NCI-H460 (cell line): ENCODE measurements around the gene PSMA7. TPM values are rescaled to one million over a fixed set of nuclear protein-coding genes. Genes with fewer than 3 reads are reported as not detected.

Experiments used
- DNase-seq: peaks from one replicate; pipeline ENCODE4 v3.0.0-alpha.2; 2016; ENCODE audit warnings: low read depth; ENCODE audit errors: extremely low read depth
- total RNA-seq: library from RNA; depleted of rRNA; stranded (reverse); fragments of >200 nt; shearing (Covaris generic); gene quantifications from 2 replicates; pipeline ENCODE4 v1.2.3, GENCODE V29; 2014

The PSMA7 gene
- total RNA-seq, 1 experiment from 2014 or later = 406 TPM

DNA sequence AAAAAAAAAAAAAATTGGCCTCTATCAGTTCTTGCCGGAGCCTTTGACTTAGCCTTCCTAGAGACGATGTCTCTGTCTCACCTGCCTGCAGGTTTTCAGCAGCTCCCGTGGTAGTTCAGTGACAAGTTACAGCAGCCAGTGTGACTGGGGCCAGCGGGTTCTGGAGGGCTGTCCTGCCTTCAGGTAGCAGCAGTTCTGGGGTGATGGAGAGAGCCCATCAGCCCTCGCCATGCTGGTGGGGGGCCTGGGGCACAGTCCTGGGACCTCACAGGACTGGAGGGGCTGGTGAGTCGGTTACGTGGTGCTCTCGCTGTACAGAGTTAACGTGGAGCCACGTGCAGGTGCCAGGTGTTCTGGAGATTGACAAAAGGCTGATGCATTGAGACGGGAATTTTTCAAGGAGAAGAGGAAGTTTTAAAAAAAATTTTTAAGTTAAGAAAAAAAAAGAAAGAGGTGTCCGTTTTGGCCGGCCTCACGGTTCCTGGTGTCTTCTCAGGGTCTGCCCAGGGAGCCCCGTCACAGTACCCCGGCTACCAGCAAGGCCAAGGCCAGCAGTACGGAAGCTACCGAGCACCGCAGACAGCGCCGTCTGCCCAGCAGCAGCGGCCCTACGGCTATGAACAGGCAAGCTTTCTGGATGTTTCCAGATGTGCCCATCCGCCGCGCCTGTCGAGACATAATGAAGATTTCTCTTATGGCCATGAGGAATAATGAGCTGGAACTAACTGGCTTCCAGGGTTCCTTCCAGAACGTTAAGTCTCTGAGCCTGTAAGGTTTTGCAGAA lies 31.0 kb upstream of the PSMA7 start:
- DNase-seq = no peak

DNA sequence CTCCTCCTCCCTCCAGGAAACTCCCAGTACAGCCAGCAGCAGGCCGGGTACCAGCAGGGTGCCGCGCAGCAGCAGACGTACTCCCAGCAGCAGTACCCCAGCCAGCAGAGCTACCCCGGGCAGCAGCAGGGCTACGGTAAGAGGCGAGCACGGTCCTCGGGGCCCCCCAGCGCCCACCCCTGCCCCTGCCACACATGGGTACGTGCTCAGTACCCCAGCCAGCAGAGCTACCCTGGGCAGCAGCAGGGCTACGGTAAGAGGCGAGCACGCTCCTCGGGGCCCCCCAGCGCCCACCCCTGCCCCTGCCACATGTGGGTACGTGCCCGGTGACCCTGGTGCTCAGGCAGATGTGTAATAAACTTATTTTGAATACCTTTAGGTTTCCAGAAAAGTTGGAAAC lies 29.5 kb upstream of the PSMA7 start:
- no peak for DNase-seq

DNA sequence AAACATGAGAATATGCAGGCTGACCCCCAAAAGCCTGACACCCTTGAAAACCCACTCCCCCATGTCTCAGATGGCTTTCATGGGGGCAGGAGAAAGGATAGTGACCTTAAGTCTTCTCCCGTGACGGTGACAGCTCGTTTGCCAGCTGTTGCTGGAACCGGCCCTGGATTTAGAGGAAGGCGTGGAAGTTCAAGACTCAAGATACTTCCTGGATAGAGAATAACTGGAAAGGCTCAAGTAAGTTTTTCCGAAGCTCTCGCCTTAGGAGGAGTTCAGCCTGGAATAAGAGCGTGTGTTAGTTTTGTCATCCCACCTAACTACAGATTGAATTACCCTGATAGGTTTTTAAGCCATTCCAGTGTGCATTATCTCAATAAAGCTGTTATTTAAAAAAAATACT lies 28.1 kb upstream of the PSMA7 start:
- no peak for DNase-seq

DNA sequence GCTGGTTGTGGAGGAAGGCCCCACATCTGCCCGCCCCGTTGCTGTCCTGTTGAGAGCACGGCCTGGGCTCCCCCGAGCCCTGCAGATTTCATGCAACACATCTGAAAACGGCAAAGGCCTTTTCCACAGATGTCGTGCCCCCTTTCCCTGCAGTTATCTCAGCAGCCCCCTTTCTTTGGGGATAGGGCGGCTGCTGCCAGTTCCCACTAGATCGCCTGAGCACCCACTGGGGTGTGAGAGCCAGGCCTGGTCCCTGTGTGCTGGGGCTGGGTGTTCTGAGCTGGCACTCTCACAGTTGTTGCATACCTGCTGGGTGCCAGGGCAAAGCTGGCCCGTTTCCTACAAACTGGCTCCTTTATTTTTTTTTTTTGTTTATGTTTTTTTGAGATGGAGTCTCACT lies 27.3 kb upstream of the PSMA7 start:
- DNase-seq = no peak

DNA sequence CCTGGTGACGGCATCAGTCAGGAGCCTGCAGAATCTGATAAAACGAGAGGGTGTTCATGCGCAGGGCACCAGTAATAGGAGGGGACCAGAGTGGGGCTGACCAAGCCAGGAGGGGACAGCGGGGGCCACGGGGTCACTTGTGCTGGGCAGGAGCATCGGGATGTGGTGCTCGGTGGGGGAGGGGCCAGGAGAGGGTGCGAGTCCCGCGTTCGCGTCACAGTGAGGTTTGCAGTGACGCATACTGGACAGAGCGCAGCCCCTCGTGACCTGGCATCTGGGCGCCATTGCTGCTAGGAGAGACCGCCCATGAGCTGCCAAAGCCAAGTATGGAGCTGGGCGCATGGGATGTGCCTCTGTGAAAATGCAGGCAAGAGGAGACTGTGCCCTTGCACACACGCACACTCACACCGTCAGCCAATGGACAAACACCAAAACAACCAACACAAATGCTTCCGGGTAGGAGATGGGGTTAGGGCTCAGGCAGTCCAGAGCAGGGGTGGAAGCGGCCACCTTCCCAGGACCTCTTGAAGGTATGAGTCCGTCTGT lies 25.8 kb upstream of the PSMA7 start:
- DNase-seq = no peak

DNA sequence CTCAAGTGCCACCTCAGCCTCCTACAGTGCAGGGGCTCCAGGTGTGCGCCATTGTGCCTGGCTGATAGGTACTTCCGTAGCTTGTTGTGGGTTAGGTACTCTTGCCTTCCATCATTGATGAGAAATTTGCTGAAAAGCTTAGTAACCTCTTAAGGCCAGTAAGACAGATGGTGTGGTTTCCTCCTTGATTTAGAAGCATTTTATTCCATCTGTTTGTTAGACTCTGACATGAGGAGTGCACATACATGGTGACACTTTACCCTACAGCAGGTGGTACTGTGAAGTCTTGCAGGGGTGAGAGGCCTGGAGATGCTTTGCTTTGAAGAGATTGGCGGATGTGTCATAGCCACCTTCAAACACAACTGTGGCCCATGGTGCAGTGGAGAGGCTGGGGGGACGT lies 24.9 kb upstream of the PSMA7 start:
- DNase-seq = no peak

DNA sequence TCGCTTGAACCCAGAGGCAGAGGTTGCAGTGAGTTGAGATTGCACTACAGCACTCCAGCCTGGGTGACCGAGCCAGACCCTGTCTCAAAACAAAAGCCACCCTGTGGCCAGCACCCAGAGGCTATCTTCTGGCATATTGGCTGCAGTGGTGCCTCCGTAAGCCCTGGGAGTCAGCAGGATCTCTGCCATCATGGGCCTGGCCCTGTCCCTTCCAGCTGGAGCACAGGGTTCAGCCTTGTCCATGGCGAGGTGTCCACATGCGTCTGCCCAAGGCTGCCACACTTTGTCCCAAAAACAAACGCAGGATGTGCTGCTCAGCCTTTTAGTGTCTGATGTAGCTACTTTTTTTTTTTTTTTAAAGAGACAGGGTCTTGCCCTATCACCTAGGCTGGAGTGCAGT lies 24.3 kb upstream of the PSMA7 start:
- no peak for DNase-seq

DNA sequence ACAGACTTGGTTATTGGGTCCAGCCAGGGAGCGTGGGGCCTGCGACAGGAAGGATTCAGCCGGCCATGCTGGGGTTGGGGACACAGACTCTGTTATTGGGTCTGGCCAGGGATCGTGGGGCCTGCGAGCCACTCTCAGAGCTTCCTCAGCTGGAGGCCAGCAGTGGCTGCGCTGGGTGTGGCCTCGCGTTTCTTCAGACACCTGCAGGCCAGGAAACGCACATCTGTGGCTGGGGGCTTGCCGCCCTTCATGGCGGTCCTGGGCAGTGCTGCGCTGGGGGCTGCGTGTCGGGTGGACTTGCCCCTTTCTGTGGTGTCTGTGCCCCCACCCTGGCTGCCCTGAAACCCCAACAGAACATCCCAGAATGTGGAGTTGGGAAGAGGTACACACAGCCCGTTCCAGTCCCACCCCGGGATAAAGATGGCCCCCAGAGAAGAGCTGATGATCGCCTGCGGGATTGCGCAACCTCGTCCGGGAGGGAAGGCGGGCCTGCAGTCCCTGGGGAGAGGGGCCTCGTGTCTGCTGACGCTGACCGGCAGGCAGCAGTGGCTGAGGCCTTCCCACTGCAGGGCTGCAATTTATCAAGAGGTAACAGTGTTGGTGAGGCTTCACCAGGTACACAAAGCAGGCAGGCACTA lies 22.7 kb upstream of the PSMA7 start:
- DNase-seq = no peak

DNA sequence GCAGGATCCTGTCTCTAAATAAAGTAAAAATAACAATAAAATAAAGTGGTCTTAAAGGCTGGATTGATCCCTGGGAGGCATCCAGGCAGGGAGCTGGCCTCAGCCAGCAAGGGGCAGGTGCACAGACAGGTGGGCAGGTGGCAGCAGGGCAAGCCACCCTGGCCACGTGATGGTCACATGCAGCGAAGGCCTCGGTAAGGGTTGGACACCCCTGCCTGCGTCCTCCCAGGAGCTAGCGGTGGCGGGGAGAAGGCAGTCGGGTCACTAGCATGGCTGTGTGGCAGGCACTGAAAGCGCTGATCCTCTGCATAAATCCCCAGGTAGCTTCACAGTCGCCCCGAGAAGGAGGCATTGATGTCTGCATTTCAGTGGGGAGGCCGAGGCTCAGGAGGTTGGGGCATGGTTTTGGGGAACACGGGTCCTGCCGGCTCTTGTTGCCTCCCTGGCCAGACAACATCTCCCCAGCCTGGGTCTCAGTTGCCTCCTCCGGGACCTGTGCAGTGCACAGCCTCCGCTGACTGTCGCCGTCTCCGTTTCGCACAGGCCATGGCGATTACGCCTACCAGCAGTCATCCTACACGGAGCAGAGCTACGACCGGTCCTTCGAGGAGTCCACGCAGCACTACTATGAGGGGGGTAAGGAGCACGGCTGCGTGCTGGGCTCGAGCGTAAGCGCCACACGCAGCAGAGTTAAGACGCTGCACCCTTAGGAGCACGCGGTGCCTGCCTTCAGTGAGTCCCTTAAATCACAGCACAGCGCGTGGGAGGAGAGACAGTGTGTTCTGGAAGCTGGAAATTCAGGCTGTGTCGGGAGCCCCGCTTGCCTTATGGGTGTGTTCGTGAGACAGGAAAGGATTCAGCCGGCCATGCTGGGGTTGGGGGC lies 21.9 kb upstream of the PSMA7 start:
- DNase-seq = no peak

DNA sequence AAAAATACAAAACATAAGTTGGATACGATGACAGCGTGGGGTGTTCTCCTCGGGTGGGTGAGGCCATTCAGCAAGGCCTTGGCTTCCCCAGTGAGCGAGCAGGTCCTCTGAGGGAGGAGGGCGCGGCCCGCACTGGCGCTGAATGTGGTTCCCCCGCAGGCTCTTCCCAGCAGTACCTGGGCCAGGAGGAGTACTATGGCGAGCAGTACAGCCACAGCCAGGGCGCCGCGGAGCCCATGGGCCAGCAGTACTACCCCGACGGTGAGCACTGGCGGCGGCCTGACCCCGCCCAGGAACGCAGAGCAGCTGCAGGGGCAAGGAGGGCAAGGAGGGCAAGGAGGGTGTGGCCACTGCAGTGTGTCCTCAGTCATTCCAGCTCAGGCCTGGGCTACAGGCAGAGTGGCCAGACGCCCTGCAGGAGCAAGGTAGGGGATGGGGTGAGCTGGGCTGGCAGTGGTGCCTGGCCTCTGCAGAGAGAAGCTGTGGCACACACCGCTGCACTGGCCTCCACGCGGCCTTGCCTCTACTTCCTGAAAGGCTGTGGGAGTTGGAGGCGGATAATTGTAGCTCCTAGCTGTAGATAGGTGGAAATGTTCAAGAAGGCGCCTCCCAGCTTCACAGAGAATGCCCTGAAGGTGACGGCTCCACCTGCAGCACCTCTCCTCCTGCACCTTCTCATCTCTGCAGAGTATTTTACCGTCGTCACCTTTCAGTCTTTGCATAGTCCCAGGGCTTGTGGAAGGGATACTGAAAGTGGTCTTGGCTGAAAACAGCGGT lies 21.0 kb upstream of the PSMA7 start:
- no peak for DNase-seq

DNA sequence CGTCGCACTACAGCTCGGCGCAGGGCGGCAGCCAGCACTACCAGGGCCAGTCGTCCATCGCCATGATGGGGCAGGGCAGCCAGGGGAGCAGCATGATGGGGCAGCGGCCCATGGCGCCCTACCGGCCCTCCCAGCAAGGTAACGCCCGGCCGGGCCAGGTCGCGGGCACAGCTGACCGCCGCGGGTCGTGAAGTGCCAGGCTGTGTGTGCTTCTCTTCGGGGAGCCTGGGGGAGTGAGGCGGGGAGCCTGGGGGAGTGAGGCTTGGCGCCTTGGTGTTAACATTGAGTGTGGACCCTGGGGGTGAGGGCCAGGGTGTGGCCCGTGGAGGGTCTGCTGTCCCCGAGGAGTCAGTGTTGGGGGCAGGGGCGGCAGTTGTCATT lies 20.3 kb upstream of the PSMA7 start:
- no peak for DNase-seq

DNA sequence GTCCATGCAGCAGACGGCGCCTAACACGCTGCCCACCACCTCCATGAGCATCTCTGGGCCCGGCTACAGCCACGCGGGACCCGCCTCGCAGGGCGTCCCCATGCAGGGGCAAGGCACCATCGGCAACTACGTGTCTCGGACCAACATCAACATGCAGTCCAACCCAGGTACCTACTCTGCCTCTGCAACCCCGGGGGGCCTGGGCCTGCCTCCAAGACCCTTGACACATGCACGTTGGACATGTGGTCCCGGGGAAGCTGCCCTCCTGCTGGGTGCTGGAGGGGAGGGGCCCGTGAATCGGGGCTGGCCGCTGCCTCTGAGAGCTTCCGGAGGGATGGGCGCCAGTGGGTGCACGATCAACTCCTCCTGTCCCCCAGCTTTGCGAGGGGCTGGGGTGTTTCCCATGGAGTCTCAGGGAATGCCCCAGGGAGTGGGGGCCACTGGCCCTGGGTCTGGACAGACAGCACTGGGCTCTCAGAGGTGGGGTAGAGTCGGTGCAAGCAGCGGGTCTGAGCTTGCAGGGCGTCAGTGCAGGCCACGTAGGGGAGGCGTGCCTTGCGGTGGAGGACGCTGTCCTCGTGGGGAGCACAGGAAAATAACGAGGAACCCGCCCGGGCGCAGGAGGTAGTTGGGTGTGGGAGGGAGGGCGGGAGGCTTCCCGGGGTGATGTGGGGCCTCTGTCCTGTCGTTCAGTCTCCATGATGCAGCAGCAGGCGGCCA lies 19.7 kb upstream of the PSMA7 start:
- no peak for DNase-seq

DNA sequence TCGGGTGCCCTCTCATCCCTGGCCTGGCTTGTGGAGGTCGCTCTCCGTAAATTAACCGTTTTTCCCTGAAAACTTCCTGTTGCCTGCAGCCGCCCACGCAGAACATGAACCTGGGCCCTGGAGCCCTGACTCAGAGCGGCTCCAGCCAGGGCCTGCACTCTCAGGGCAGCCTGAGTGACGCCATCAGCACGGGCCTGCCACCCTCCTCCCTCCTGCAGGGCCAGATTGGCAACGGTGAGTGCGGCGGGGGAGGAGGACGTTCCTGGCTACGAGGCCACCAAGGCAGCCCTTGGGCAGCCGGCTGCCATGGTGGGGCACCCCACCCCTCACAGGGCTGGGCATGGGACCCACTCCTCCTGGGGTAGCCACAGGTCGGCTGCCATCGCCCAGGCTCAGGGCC lies 18.2 kb upstream of the PSMA7 start:
- no peak for DNase-seq

DNA sequence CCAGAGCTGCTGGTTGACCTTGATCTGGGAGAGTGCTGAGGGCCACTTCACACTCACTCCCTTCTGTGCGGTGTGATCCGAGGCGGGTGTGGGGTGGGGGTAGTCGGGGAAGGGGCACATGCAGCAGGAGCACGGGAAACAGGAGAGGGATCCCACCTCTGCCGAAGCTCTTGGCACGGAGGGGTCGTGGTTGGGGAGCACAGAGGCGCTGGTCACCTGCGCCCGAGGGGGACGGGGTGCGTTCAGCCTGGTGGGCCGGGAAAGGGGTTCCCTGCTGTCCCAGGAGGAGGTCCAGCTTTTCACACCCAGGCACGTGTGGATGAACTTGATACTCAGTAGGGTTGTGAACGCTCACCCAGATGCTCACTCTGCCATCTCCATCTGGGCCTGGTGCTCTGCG lies 17.7 kb upstream of the PSMA7 start:
- DNase-seq = no peak

DNA sequence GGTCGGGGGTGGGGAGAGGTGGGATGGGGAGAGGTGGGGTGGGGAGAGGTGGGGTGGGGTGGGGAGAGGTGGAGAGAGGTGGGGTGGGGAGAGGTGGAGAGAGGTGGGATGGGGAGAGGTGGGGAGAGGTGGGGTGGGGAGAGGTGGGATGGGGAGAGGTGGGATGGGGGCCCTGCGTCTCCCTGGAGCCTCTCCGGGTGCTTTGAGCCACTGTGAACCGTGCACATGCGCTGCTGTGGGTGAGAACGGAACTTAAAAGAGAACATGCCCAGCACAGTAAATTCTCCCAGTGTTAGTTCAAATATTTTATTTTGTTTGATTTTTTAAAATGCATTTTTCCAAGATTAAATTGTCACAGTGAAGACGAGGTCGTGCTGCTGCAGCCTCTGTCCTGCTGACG lies 17.1 kb upstream of the PSMA7 start:
- DNase-seq = no peak

DNA sequence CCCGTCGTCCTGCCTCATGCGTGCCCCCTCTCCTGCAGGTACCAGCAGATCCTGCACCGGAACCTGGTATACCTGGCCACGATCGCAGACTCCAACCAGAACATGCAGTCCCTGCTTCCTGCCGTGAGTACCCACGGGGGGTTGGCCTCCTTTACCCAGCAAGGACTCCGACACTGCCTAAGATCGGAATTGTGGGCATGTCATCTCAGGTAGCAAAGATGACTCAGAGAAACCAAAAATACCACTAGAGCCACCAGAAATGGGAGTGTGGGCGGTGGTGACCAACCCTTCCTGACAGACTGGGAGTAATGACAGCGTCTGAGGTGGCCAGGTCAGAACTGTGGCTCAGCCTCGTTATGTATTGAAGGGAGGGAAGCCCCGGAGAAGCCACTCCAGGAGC lies 16.6 kb upstream of the PSMA7 start:
- DNase-seq = no peak

DNA sequence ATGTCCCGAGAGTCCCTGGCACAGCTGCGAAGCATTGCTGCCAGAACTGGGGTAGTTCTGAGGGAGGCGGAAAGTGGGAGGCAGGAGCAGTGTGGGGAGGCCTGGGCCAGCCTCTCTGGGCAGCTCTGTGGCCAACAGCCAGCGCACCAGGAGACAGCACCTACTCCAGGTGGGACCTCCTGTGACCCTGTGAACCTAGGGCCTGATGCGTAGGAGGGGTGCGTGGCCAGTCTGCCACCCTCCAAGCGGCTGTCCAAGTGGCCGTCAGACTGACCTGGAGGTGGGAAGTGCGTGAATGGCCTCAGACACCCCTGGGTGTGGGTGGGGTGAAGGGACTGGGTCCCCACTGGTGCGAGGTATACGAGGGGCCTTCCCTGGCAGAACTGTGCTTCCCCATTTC lies 15.9 kb upstream of the PSMA7 start:
- no peak for DNase-seq

DNA sequence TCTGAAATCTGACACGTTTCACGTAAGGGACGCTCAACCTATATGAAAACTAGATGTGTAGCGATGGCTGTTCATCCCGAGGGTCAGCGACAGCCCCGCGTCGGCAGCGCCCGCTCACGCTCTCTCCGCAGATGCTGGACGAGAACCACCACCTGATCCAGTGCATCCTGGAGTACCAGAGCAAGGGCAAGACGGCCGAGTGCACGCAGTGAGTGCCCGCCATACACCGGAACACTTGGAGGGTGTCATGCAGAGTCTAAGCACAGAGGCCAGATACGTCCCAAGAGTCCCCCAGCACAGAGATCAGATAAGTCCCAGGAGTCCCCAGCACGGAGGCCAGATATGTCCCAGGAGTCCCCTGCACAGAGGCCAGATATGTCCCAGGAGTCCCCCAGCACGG lies 15.3 kb upstream of the PSMA7 start:
- no peak for DNase-seq

DNA sequence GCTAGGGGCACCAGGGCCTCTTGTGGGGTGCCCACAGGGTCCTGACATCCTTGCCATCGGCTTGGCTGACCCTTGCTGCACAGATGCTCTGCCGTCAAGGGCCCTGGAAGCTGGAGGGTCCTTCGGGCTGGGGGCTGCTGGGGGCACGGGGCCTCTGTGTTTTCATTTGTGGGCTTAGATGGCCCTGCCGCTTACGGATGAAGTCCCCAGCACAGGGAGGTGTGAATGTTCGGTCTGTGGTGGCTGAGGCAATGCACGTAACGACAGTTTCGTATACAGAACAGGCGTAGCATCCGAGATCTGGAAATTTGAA lies 14.8 kb upstream of the PSMA7 start:
- no peak for DNase-seq

DNA sequence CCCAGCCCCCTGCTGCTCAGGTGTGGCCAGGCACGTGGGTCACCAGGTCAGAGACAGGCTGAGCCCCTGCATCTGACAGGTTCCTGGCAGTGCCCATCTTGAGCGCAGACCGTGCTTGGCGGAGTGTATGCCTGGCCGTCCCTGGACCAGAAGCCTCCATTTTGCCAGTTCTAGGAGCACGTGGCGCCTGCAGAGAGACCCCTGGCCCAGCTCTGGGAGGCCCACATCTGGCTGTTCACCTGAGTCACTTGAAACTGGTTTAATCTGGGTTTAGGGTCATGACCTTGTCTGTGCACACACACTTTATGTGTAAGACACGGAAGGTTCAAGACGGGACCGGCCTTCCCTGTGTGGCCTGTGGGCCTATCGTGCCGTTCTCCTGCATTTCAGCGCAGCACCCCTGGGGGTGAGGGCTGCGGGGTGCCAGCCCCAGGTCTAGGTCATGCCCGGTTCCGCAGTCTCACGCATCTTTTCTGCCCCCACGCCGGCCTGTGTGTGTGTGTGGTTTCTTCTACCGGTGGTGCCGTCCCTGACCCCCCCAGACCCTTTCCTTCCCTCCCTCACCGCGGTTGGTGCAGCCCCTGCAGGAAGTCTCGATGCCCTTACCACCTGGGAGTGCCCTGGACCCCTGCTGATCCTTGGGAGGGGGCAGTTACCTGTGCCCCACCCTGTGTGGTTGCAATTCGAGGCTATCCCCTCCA lies 14.3 kb upstream of the PSMA7 start:
- no peak for DNase-seq
